ENCODE results near the gene GNS. TPM values are rescaled to one million over a fixed set of nuclear protein-coding genes. Genes with fewer than 3 reads are reported as not detected.

GNS gene
- total RNA-seq, 1 experiment from 2014 or later: 26.0 TPM

DNA sequence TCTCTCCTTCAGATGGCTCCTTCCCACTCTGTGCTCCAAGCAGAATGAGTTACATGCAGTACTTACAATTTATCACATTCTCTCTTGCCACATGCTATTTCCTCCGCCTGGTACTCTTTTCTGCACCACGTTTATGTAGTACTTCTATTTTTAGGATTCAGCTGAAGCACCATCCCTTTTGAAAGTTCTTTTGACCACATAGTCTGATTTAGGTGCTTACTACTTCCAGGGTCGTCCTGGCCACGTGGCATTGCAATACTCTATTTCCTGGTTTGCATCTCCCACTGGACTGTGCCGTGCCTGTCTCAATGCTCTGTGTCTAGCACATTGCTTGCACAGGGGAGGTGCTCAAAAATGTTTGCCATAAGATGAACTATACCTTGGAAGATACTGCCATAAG is 48.9 kb upstream of the GNS start:
- Histone ChIP-seq H3K27me3 (ENCODE audit: insufficient read depth, low read length) (no peaks in the 10 kb centered on the region), H4K5ac (ENCODE audit: insufficient read length, low read depth, low read length) (no peak overlapping the region), H3K18ac (ENCODE audit: insufficient read length, low read depth, low read length) (no peak overlapping the region), H2BK12ac (ENCODE audit: insufficient read length, low read depth, low read length) (no peak overlapping the region), H3K23ac (ENCODE audit: insufficient read length, low read depth, low read length) (no peak overlapping the region), H3K9me3 (ENCODE audit: control insufficient read depth, low read depth, low read length) (no peaks in the 10 kb centered on the region), H3K79me2 (ENCODE audit: insufficient read depth, low read length) (no peaks in the 10 kb centered on the region), H3T11ph (ENCODE audit: low read length) (no peak overlapping the region), H2AFZ (ENCODE audit: low read length) (no peak overlapping the region), H2BK20ac (ENCODE audit: low read depth, low read length, poor library complexity, severe bottlenecking) (no peak overlapping the region), H2BK15ac (ENCODE audit: low read depth, low read length) (no peak overlapping the region), H3K23me2 (ENCODE audit: insufficient read length, low read depth, low read length, poor library complexity, severe bottlenecking) (no peaks in the 10 kb centered on the region), H2BK120ac (ENCODE audit: low read depth, low read length, poor library complexity, severe bottlenecking) (no peak overlapping the region), H3K14ac (ENCODE audit: insufficient read depth, low read length) (no peak overlapping the region), H3K9ac (ENCODE audit: extremely low read depth, insufficient read length, low read length) (no peak overlapping the region), H4K8ac (replicated peaks; ENCODE audit: insufficient read length, low read depth, low read length) (no peak overlapping the region), H4K91ac (ENCODE audit: insufficient read length, low read depth, low read length) (no peak overlapping the region), H3K56ac (ENCODE audit: insufficient read length, low read depth, low read length) (no peak overlapping the region), H3K4me2 (ENCODE audit: insufficient read depth, insufficient read length, low read length) (no peak overlapping the region), H4K20me1 (ENCODE audit: control insufficient read depth, insufficient read depth, insufficient read length) (no peaks in the 10 kb centered on the region), H2BK5ac (ENCODE audit: insufficient read length, low read length) (no peak overlapping the region), H3K4me1 (ENCODE audit: insufficient read depth, low read length) (no peaks in the 10 kb centered on the region), H3K79me1 (ENCODE audit: insufficient read depth, low read depth, low read length, poor library complexity, severe bottlenecking) (no peaks in the 10 kb centered on the region), H3K27ac (ENCODE audit: insufficient read length, low read depth, low read length) (no peak overlapping the region), H2AK5ac (ENCODE audit: insufficient read length, low read length) (no peak overlapping the region), H3K4ac (ENCODE audit: low read depth, low read length) (no peak overlapping the region)
- Mint-ChIP-seq H3K27ac (no peak overlapping the region), H3K36me3 (ENCODE audit: insufficient read depth in 1 of 3, low read depth in 3 of 3) (no peaks in the 10 kb centered on the region), H3K9me3 (no peaks in the 10 kb centered on the region; a peak in 1 of 5 replicates), H3K4me1 (peaks cover 0 to 2% of the 10 kb centered on the region in 2 experiments; a peak in 1 of 4 replicates), H3K27me3 (ENCODE audit: low read depth) (peaks cover 3% of the 10 kb centered on the region; the same call in 1 of the 2 replicates), H3K4me3 (no peak overlapping the region)
- no peak for DNase-seq
- TF ChIP-seq, protein P1, sequence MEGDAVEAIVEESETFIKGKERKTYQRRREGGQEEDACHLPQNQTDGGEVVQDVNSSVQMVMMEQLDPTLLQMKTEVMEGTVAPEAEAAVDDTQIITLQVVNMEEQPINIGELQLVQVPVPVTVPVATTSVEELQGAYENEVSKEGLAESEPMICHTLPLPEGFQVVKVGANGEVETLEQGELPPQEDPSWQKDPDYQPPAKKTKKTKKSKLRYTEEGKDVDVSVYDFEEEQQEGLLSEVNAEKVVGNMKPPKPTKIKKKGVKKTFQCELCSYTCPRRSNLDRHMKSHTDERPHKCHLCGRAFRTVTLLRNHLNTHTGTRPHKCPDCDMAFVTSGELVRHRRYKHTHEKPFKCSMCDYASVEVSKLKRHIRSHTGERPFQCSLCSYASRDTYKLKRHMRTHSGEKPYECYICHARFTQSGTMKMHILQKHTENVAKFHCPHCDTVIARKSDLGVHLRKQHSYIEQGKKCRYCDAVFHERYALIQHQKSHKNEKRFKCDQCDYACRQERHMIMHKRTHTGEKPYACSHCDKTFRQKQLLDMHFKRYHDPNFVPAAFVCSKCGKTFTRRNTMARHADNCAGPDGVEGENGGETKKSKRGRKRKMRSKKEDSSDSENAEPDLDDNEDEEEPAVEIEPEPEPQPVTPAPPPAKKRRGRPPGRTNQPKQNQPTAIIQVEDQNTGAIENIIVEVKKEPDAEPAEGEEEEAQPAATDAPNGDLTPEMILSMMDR (conservative IDR thresholded peaks at IDR 0.05): no peak
- WGBS (ENCODE audit: extremely low coverage, insufficient read length, low lambda C conversion rate): no CpG with 5 or more reads among the region's 5 CpGs
